ENCODE measurements around the gene ADARB2. TPM values are rescaled to one million over a fixed set of nuclear protein-coding genes. Genes with fewer than 3 reads are reported as not detected.

Gene ADARB2
- total and polyA plus RNA-seq, 7 donors = 0.05 to 0.39 (median 0.15) TPM; not detected in 2

DNA sequence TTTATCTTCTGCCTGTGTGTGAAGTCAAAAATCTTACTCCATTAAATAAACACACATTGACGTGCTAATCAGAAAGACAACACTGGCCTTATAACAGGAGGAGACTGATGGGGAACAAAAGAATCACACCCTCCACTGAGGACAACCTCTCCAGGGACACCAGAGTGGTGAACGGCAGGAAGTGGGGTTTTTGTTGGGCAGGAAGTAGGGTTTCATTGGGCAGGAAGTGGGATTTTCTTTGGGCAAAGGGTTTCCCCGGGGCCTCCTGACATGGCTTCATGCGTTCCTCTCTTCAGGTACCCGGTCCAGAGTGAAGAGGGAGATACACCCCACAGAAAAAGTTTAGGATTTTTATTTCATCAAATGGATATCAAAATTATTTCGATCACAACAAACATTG is 30.6 kb downstream of the ADARB2 start:
- H3K4me3 ChIP-seq = no peak overlapping the region
- H3K27me3 ChIP-seq (ENCODE audit: insufficient read depth in 3 of 3, low read length in 2 of 3) = peaks cover 0 to 3% (median 0%) of the 10 kb centered on the region in 3 donors
- intact Hi-C loops (cut with DNase I) = no loop called here
- no peaks in the 10 kb centered on the region for H3K36me3 ChIP-seq (ENCODE audit: insufficient read depth in 1 of 2, low read depth in 1 of 2)
- no peaks in the 10 kb centered on the region for H3K9me3 ChIP-seq
- 30 to 38% (median 34%) methylated on average over 6 of the region's 6 CpGs for WGBS, 3 donors
- no peak for ATAC-seq
- H3K4me1 ChIP-seq = no peaks in the 10 kb centered on the region
- TF ChIP-seq, protein P1, sequence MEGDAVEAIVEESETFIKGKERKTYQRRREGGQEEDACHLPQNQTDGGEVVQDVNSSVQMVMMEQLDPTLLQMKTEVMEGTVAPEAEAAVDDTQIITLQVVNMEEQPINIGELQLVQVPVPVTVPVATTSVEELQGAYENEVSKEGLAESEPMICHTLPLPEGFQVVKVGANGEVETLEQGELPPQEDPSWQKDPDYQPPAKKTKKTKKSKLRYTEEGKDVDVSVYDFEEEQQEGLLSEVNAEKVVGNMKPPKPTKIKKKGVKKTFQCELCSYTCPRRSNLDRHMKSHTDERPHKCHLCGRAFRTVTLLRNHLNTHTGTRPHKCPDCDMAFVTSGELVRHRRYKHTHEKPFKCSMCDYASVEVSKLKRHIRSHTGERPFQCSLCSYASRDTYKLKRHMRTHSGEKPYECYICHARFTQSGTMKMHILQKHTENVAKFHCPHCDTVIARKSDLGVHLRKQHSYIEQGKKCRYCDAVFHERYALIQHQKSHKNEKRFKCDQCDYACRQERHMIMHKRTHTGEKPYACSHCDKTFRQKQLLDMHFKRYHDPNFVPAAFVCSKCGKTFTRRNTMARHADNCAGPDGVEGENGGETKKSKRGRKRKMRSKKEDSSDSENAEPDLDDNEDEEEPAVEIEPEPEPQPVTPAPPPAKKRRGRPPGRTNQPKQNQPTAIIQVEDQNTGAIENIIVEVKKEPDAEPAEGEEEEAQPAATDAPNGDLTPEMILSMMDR (IDR thresholded peaks at IDR 0.05) = no peak
- DNase-seq = no peak
- H3K27ac ChIP-seq = no peak overlapping the region

DNA sequence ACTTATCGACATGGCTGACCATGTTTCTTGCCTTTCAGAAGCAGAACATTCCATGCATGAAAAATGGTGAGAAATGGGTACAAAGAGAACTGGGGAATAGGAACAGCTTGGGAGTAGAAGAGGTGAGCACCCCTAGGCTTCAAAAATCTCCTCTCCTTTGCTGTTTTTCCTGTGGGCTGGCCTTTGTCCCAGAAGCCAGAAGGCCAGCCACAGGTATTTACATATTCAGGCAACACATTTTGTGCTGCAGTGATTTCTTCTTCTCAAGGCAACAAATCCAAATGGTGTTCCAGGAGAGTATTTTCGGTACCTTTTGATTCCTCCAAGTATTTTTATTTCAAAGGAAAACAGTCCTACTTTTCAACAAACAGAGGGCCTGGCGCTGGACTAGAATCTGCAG is 31.1 kb downstream of the ADARB2 start:
- Histone ChIP-seq H3K4me3 (no peak overlapping the region), H3K9me3 (no peaks in the 10 kb centered on the region), H3K4me1 (no peaks in the 10 kb centered on the region), H3K36me3 (ENCODE audit: insufficient read depth in 1 of 2, low read depth in 1 of 2) (no peaks in the 10 kb centered on the region), H3K27me3 (ENCODE audit: insufficient read depth in 3 of 3, low read length in 2 of 3) (peaks cover 0 to 3% (median 0%) of the 10 kb centered on the region in 3 donors), H3K27ac (no peak overlapping the region)
- no peak for ATAC-seq
- intact Hi-C loops (cut with DNase I) = no loop called here
- TF ChIP-seq, protein P1 (IDR thresholded peaks at IDR 0.05) = no peak
- no peak for DNase-seq
- 89 to 96% (median 94%) methylated on average over 3 of the region's 3 CpGs for WGBS, 3 donors

DNA sequence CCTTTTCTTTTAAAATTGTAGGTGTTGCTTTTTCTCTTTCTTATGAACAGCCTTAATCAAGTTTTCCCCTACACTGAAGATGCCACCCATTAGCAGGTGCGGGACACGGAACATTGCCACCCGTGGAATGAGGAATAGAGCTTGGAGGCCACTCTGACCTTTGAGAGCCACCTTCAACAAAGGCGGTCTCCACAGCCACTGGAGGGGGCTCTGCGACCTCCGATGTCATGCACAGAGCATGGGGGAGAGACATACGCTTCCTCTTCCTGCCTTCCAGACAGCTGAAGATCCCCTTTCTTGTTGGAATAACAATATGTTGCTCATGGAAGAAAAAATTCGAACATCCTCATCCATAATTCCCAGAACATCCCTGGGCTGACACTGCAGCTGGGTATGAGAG is 39.1 kb downstream of the ADARB2 start:
- no peaks in the 10 kb centered on the region for H3K36me3 ChIP-seq (ENCODE audit: insufficient read depth in 1 of 2, low read depth in 1 of 2)
- intact Hi-C loops (cut with DNase I) = no loop called here
- 81 to 85% (median 82%) methylated on average over 8 of the region's 8 CpGs for WGBS, 3 donors

DNA sequence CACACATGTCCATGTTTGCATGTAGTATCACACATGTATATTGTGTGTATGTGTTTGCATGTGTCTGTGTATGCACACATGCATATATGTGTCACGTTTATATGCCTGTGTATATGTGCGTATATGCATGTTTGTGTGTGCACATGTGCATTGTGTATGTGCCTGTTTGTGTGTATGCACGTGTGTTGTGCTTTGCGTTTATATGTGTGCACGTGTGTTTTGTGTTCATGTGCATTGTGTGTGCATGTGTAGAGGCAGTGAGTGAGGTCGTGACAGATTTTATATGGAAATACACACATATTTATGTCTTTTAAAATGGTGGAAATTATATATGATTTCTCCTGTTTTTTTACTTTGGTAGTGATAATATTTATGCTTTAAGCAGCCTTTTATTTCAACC is 41.2 kb downstream of the ADARB2 start:
- 84 to 91% (median 89%) methylated on average over 6 of the region's 6 CpGs for WGBS, 3 donors
- DNase-seq (no peak), ATAC-seq (no peak)
- H3K27me3 ChIP-seq (ENCODE audit: insufficient read depth in 3 of 3, low read length in 2 of 3) = peaks cover 0 to 1% (median 0%) of the 10 kb centered on the region in 3 donors
- TF ChIP-seq, protein P1 (IDR thresholded peaks at IDR 0.05) = no peak
- H3K36me3 ChIP-seq (ENCODE audit: insufficient read depth in 1 of 2, low read depth in 1 of 2) = no peaks in the 10 kb centered on the region
- no peak overlapping the region for H3K27ac ChIP-seq
- intact Hi-C loops (cut with DNase I) = no loop called here
- no peaks in the 10 kb centered on the region for H3K4me1 ChIP-seq
- no peaks in the 10 kb centered on the region for H3K9me3 ChIP-seq
- no peak overlapping the region for H3K4me3 ChIP-seq

More for the DNA sequence above, 39.1 kb downstream of the ADARB2 start:
- Histone ChIP-seq H3K4me3 (no peak overlapping the region), H3K9me3 (no peaks in the 10 kb centered on the region), H3K4me1 (no peaks in the 10 kb centered on the region), H3K27me3 (ENCODE audit: insufficient read depth in 3 of 3, low read length in 2 of 3) (peaks cover 0 to 3% (median 0%) of the 10 kb centered on the region in 3 donors), H3K27ac (no peak overlapping the region)
- no peak for ATAC-seq
- no peak for DNase-seq
- TF ChIP-seq, protein P1 (IDR thresholded peaks at IDR 0.05) = no peak

DNA sequence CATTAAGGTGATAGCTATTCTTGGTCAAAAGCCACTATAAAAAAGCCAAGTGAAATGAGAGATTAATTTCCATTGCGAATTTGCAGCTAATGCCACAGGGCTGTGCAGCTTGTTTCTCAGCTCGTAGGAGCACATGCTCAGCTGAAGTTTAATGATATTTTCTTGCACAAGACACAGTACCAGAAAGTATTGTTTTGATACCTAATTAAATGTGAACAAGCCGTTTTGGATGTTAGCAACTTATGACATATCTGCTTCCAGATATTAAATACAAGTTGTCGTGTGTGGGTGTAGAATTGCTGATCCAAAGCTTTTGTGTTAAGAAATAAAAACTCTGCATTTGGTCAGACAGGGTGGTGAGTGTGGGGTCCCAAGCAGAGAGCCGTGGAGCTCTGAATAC is 47.2 kb downstream of the ADARB2 start:
- Histone ChIP-seq H3K27ac (no peak overlapping the region), H3K36me3 (ENCODE audit: insufficient read depth in 1 of 2, low read depth in 1 of 2) (no peaks in the 10 kb centered on the region), H3K4me1 (no peaks in the 10 kb centered on the region), H3K27me3 (ENCODE audit: insufficient read depth in 3 of 3, low read length in 2 of 3) (peaks cover 0 to under 1% (median 0%) of the 10 kb centered on the region in 3 donors), H3K4me3 (no peak overlapping the region), H3K9me3 (no peaks in the 10 kb centered on the region)
- DNase-seq = no peak
- WGBS, 3 donors = 53 to 61% (median 58%) methylated on average over 5 of the region's 5 CpGs
- ATAC-seq = no peak
- TF ChIP-seq, protein P1 (IDR thresholded peaks at IDR 0.05) = no peak
- intact Hi-C loops (cut with DNase I) = no loop called here
